A673 (cell line): Measurements from ENCODE around the gene OLFM4. TPM values are rescaled to one million over a fixed set of nuclear protein-coding genes. Genes with fewer than 3 reads are reported as not detected.

Source experiments
- BruUV-seq: library from RNA; stranded (reverse); fragments of 400-500 nt; replicated peaks from 2 replicates; lab custom pipeline; 2021; lab: Mats Ljungman, UMichigan
- CTCF ChIA-PET: fragments of 300-600 bp; sonication (Branson Sonifier 250); formaldehyde crosslinking; loops from one replicate; lab custom pipeline; 2022; ENCODE audit warnings: antibody characterized with exemption; lab: Charles Lee
- POLR2A ChIA-PET: fragments of 300-600 bp; sonication (Branson Sonifier 250); formaldehyde crosslinking; loops from one replicate; lab custom pipeline; 2022; ENCODE audit warnings: antibody characterized with exemption; ENCODE audit not compliant: low non-redundant PET; lab: Charles Lee
- DNase-seq: peaks from one replicate; pipeline ENCODE4 v3.0.0-alpha.2; 2015; ENCODE audit warnings: low spot score
- H3K27ac ChIP-seq: fragments of 200-600 bp; sonication (generic); 2 replicates; pipeline ENCODE4 v1.5.1; 2016; ENCODE audit warnings: mixed run types, low read depth, mild to moderate bottlenecking, mixed read lengths, antibody characterized with exemption, low read length; ENCODE audit not compliant: poor library complexity, severe bottlenecking
- H3K27me3 ChIP-seq: fragments of 200-600 bp; sonication (generic); replicated peaks from 2 replicates; pipeline ENCODE4 v1.6.1; 2017; ENCODE audit warnings: mixed run types, low read depth, mild to moderate bottlenecking, mixed read lengths, antibody characterized with exemption, low read length; ENCODE audit not compliant: insufficient read depth, poor library complexity
- H3K36me3 ChIP-seq: fragments of 200-600 bp; sonication (generic); 2 replicates; pipeline ENCODE4 v1.6.1; 2016; ENCODE audit warnings: mixed run types, mild to moderate bottlenecking, mixed read lengths, antibody characterized with exemption, low read length; ENCODE audit not compliant: insufficient read depth, poor library complexity, severe bottlenecking
- H3K4me1 ChIP-seq: fragments of 200-600 bp; sonication (generic); 2 replicates; pipeline ENCODE4 v1.6.1; 2017; ENCODE audit warnings: mixed run types, mild to moderate bottlenecking, mixed read lengths, antibody characterized with exemption, low read length; ENCODE audit not compliant: insufficient read depth, poor library complexity, severe bottlenecking
- H3K4me3 ChIP-seq: fragments of 200-600 bp; sonication (generic); 2 replicates; pipeline ENCODE4 v1.5.1; 2016; ENCODE audit warnings: low read depth, mixed run types, mild to moderate bottlenecking, mixed read lengths, low read length; ENCODE audit not compliant: poor library complexity, severe bottlenecking
- H3K9me3 ChIP-seq: fragments of 200-600 bp; sonication (generic); 2 replicates; pipeline ENCODE4 v1.6.1; 2016; ENCODE audit warnings: mixed run types, low read depth, mild to moderate bottlenecking, mixed read lengths, antibody characterized with exemption, low read length; ENCODE audit not compliant: poor library complexity, severe bottlenecking
- CTCF ChIP-seq: fragments of 300-800, 200-600 bp; sonication (generic); conservative IDR thresholded peaks from 2 replicates; pipeline ENCODE4 v1.5.1; 2017; ENCODE audit warnings: low read depth, mild to moderate bottlenecking, antibody characterized with exemption, low read length, moderate library complexity, mixed read lengths
- EZH2 ChIP-seq: fragments of 200-600 bp; sonication (generic); IDR thresholded peaks from 2 replicates; pipeline ENCODE4 v1.6.1; 2017; ENCODE audit warnings: borderline replicate concordance, low read depth, mild to moderate bottlenecking, mixed read lengths, antibody characterized with exemption, low read length; ENCODE audit not compliant: poor library complexity, severe bottlenecking
- intact Hi-C: fragments of 100-400 bp; cut with micrococcal nuclease; formaldehyde crosslinking; loops from one replicate; pipeline ENCODE4 v1.10.0; 2022; ENCODE audit not compliant: unreplicated experiment
- total RNA-seq: library from RNA; stranded (reverse); gene quantifications from 2 replicates; pipeline ENCODE4 v1.2.3, GENCODE V29; 2021

Gene OLFM4
- total RNA-seq, 1 experiment from 2014 or later: not detected

- no peak for TF ChIP-seq CTCF
- no peak for TF ChIP-seq EZH2
- no peak for DNase-seq
- no peaks in the 10 kb centered on the region for H3K9me3 ChIP-seq
- H3K4me1 ChIP-seq: no peaks in the 10 kb centered on the region
- intact Hi-C loops: no loop called here
- H3K4me3 ChIP-seq: no peak overlapping the region
- POLR2A ChIA-PET: no interaction called here
- no peaks in the 10 kb centered on the region for H3K27me3 ChIP-seq
- BruUV-seq: no TSS peak
- H3K36me3 ChIP-seq: no peaks in the 10 kb centered on the region
- CTCF ChIA-PET: no interaction called here
- H3K27ac ChIP-seq: no peak overlapping the region
These were observed 27.0 kb upstream of the OLFM4 start for GRCh38 chr13:53001444-53002225.

DNA sequence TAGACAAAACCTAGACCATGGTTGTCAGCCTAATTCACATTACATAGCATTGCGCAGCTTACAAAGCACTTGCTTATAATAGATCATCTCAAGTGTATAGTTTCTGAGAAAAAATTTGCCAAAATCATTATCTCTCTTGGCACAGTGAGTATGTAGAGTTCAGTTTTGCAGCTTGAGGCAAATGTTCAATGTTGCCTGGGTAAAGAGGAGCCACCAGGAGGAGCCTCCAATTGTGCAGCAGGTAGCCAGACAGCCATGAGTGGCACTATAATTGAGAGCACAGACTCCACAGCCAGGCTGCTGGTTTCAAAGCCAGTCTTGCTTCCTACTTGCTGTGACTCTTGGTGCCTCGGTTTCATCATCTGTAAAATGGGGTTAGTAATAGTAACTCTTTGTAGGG, 24.0 kb upstream of the OLFM4 start:
- DNase-seq: no peak
- intact Hi-C loops: no loop called here
- ChIA-PET POLR2A (no interaction called here), CTCF (no interaction called here)
- Histone ChIP-seq H3K27me3 (no peaks in the 10 kb centered on the region), H3K36me3 (no peaks in the 10 kb centered on the region), H3K9me3 (no peaks in the 10 kb centered on the region), H3K4me1 (no peaks in the 10 kb centered on the region), H3K4me3 (no peak overlapping the region), H3K27ac (no peak overlapping the region)
- no peak for TF ChIP-seq CTCF
- no peak for TF ChIP-seq EZH2
- no TSS peak for BruUV-seq

DNA sequence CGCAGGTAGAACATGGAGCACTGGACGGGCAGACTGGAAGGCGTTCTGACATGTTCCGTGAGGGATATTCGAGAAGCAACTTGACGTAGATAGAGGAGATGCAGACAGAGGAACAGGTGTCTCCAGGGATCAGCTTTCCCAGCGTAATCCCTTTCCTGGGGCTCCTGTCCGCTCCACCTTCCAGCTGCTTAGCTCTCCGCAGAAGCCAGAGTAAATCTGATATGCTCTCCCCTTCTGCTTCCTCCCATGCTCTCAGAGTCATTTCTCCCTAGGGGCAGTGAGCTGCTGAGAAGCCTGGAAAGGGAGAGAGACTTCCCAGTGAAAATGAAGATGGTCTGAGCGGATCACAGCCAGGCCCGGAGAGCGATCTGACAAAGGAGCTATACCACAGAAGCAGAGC, 23.0 kb upstream of the OLFM4 start:
- Histone ChIP-seq H3K36me3 (no peaks in the 10 kb centered on the region), H3K27me3 (no peaks in the 10 kb centered on the region), H3K9me3 (no peaks in the 10 kb centered on the region), H3K27ac (no peak overlapping the region), H3K4me3 (no peak overlapping the region), H3K4me1 (no peaks in the 10 kb centered on the region)
- intact Hi-C loops: no loop called here
- no TSS peak for BruUV-seq
- POLR2A ChIA-PET: no interaction called here
- CTCF ChIA-PET: no interaction called here
- no peak for DNase-seq
- TF ChIP-seq CTCF (no peak), EZH2 (no peak)
